ENCODE results near the gene TNFSF18. TPM values are rescaled to one million over a fixed set of nuclear protein-coding genes. Genes with fewer than 3 reads are reported as not detected.
"Not testable (repeated sequence)": the region's sequence is repeated elsewhere in the genome, so short reads cannot be mapped to it uniquely, and the experiment has no call there.

TNFSF18 gene
- total RNA-seq (2014; rRNA removed; shearing (Covaris generic)): 0.05 TPM in 1 of 2 replicates, not detected in the other

- H3K4me3 ChIP-seq: no peak within 1 kb of the TSS
- no peaks in the 10 kb centered on the region for H3K36me3 ChIP-seq
- H3K4me1 ChIP-seq (replicated peaks): peaks cover 30% of the 10 kb centered on the region
- no peak within 1 kb of the TSS for H3K27ac ChIP-seq
- no peaks in the 10 kb centered on the region for H3K27me3 ChIP-seq (replicated peaks)
- H3K9me3 ChIP-seq (replicated peaks): no peaks in the 10 kb centered on the region
- peak in 1 of 2 experiments; percentile 14 for DNase-seq (ENCODE audit: low read depth in 1 of 2, low spot score in 2 of 2)
Measured at GRCh38 chr1:173050865-173051264, at the start of gene TNFSF18. Gene TNFSF18 (minus strand): TSS chr1:173050941. CDS start chr1:173050896, 45 bp downstream.

- DNase-seq (ENCODE audit: low read depth in 1 of 2, low spot score in 2 of 2): no peak
- H3K4me1 ChIP-seq (replicated peaks): peaks cover 15% of the 10 kb centered on the region
- no peak overlapping the region for H3K4me3 ChIP-seq
- no peaks in the 10 kb centered on the region for H3K36me3 ChIP-seq
- H3K27me3 ChIP-seq (replicated peaks): no peaks in the 10 kb centered on the region
- H3K27ac ChIP-seq: no peak overlapping the region
- H3K9me3 ChIP-seq (replicated peaks): no peaks in the 10 kb centered on the region
Measured at GRCh38 chr1:173099166-173099565, 48.4 kb upstream of the TNFSF18 start.

GRCh38 chr1:173098117-173098516 lies 47.4 kb upstream of the TNFSF18 start:
- no peaks in the 10 kb centered on the region for H3K9me3 ChIP-seq (replicated peaks)
- no peak for DNase-seq (ENCODE audit: low read depth in 1 of 2, low spot score in 2 of 2)
- H3K4me1 ChIP-seq (replicated peaks): peaks cover 15% of the 10 kb centered on the region
- H3K27ac ChIP-seq: no peak overlapping the region
- no peaks in the 10 kb centered on the region for H3K36me3 ChIP-seq
- no peak overlapping the region for H3K4me3 ChIP-seq
- no peaks in the 10 kb centered on the region for H3K27me3 ChIP-seq (replicated peaks)

GRCh38 chr1:173097001-173097400 lies 46.3 kb upstream of the TNFSF18 start:
- peaks cover 15% of the 10 kb centered on the region for H3K4me1 ChIP-seq (replicated peaks)
- H3K27me3 ChIP-seq (replicated peaks): no peaks in the 10 kb centered on the region
- no peak for DNase-seq (ENCODE audit: low read depth in 1 of 2, low spot score in 2 of 2)
- H3K4me3 ChIP-seq: no peak overlapping the region
- H3K36me3 ChIP-seq: no peaks in the 10 kb centered on the region
- H3K9me3 ChIP-seq (replicated peaks): no peaks in the 10 kb centered on the region
- H3K27ac ChIP-seq: no peak overlapping the region

- Histone ChIP-seq H3K27me3 (replicated peaks) (no peaks in the 10 kb centered on the region), H3K4me3 (no peak overlapping the region), H3K27ac (0 out of 2 replicates have a peak overlapping the region, but pooled peaks have one; percentile 15), H3K4me1 (replicated peaks) (peaks cover 15% of the 10 kb centered on the region), H3K9me3 (replicated peaks) (no peaks in the 10 kb centered on the region), H3K36me3 (no peaks in the 10 kb centered on the region)
- peak; percentile 52 to 54 for DNase-seq (ENCODE audit: low read depth in 1 of 2, low spot score in 2 of 2)
Measured at GRCh38 chr1:173095632-173096031, 44.9 kb upstream of the TNFSF18 start.

- Histone ChIP-seq H3K27ac (no peak overlapping the region), H3K9me3 (replicated peaks) (no peaks in the 10 kb centered on the region), H3K27me3 (replicated peaks) (no peaks in the 10 kb centered on the region), H3K36me3 (no peaks in the 10 kb centered on the region), H3K4me1 (replicated peaks) (peaks cover 15% of the 10 kb centered on the region), H3K4me3 (no peak overlapping the region)
- no peak for DNase-seq (ENCODE audit: low read depth in 1 of 2, low spot score in 2 of 2)
Measured at GRCh38 chr1:173094541-173094940, 43.8 kb upstream of the TNFSF18 start.

GRCh38 chr1:173093691-173094445 lies 43.1 kb upstream of the TNFSF18 start:
- DNase-seq (ENCODE audit: low read depth in 1 of 2, low spot score in 2 of 2): no peak
- no peaks in the 10 kb centered on the region for H3K27me3 ChIP-seq (replicated peaks)
- H3K27ac ChIP-seq: no peak overlapping the region
- H3K4me3 ChIP-seq: no peak overlapping the region
- peaks cover 15% of the 10 kb centered on the region for H3K4me1 ChIP-seq (replicated peaks)
- no peaks in the 10 kb centered on the region for H3K36me3 ChIP-seq
- H3K9me3 ChIP-seq (replicated peaks): no peaks in the 10 kb centered on the region

- Histone ChIP-seq H3K27me3 (replicated peaks) (no peaks in the 10 kb centered on the region), H3K4me3 (no peak overlapping the region), H3K36me3 (no peaks in the 10 kb centered on the region), H3K27ac (no peak overlapping the region), H3K4me1 (replicated peaks) (no peaks in the 10 kb centered on the region), H3K9me3 (replicated peaks) (no peaks in the 10 kb centered on the region)
- no peak for DNase-seq (ENCODE audit: low read depth in 1 of 2, low spot score in 2 of 2)
Measured at GRCh38 chr1:173084292-173084691, 33.6 kb upstream of the TNFSF18 start.

- no peaks in the 10 kb centered on the region for H3K36me3 ChIP-seq
- no peak for DNase-seq (ENCODE audit: low read depth in 1 of 2, low spot score in 2 of 2)
- no peaks in the 10 kb centered on the region for H3K9me3 ChIP-seq (replicated peaks)
- no peak overlapping the region for H3K4me3 ChIP-seq
- no peak overlapping the region for H3K27ac ChIP-seq
- H3K4me1 ChIP-seq (replicated peaks): no peaks in the 10 kb centered on the region
- H3K27me3 ChIP-seq (replicated peaks): no peaks in the 10 kb centered on the region
Measured at GRCh38 chr1:173082913-173083312, 32.2 kb upstream of the TNFSF18 start.

GRCh38 chr1:173074217-173074616 lies 23.5 kb upstream of the TNFSF18 start:
- H3K4me3 ChIP-seq; H3K27ac ChIP-seq; H3K36me3 ChIP-seq; H3K27me3 ChIP-seq (replicated peaks); DNase-seq (ENCODE audit: low read depth in 1 of 2, low spot score in 2 of 2); H3K4me1 ChIP-seq (replicated peaks); H3K9me3 ChIP-seq (replicated peaks): not testable (repeated sequence)

GRCh38 chr1:173064011-173064410 lies 13.3 kb upstream of the TNFSF18 start:
- Histone ChIP-seq H3K27me3 (replicated peaks) (no peaks in the 10 kb centered on the region), H3K36me3 (no peaks in the 10 kb centered on the region), H3K9me3 (replicated peaks) (no peaks in the 10 kb centered on the region; the same call in 1 of the 2 replicates), H3K4me3 (no peak overlapping the region), H3K4me1 (replicated peaks) (peaks cover 30% of the 10 kb centered on the region), H3K27ac (no peak overlapping the region)
- DNase-seq (ENCODE audit: low read depth in 1 of 2, low spot score in 2 of 2): peak in 1 of 2 experiments; percentile 38

GRCh38 chr1:173063171-173063570 lies 12.4 kb upstream of the TNFSF18 start:
- Histone ChIP-seq H3K36me3 (no peaks in the 10 kb centered on the region), H3K4me3 (no peak overlapping the region), H3K27ac (no peak overlapping the region), H3K27me3 (replicated peaks) (no peaks in the 10 kb centered on the region), H3K9me3 (replicated peaks) (no peaks in the 10 kb centered on the region; the same call in 1 of the 2 replicates), H3K4me1 (replicated peaks) (peaks cover 30% of the 10 kb centered on the region)
- DNase-seq (ENCODE audit: low read depth in 1 of 2, low spot score in 2 of 2): no peak

GRCh38 chr1:173062150-173062938 lies 11.6 kb upstream of the TNFSF18 start:
- DNase-seq (ENCODE audit: low read depth in 1 of 2, low spot score in 2 of 2): peak; percentile 61 to 77

GRCh38 chr1:173058556-173058955 lies 7.8 kb upstream of the TNFSF18 start:
- Histone ChIP-seq H3K4me3 (no peak overlapping the region), H3K27ac (no peak overlapping the region), H3K36me3 (no peaks in the 10 kb centered on the region), H3K9me3 (replicated peaks) (no peaks in the 10 kb centered on the region; the same call in 1 of the 2 replicates), H3K27me3 (replicated peaks) (no peaks in the 10 kb centered on the region), H3K4me1 (replicated peaks) (peaks cover 20% of the 10 kb centered on the region)
- DNase-seq (ENCODE audit: low read depth in 1 of 2, low spot score in 2 of 2): no peak

More at GRCh38 chr1:173062150-173062938, 11.6 kb upstream of the TNFSF18 start:
- Histone ChIP-seq H3K36me3 (no peaks in the 10 kb centered on the region), H3K27ac (peak overlapping the region; percentile 23), H3K4me1 (replicated peaks) (peaks cover 30% of the 10 kb centered on the region), H3K9me3 (replicated peaks) (no peaks in the 10 kb centered on the region; the same call in 1 of the 2 replicates), H3K4me3 (no peak overlapping the region), H3K27me3 (replicated peaks) (no peaks in the 10 kb centered on the region)

Data from SJSA1 (cell line).